HG03565 (cell line): ENCODE measurements around the gene ALDH7A1.
"Not testable (repeated sequence)": the region's sequence is repeated elsewhere in the genome, so short reads cannot be mapped to it uniquely, and the experiment has no call there.

Experiments used
- ATAC-seq: cut with Tn5 transposase; IDR thresholded peaks from one replicate; pipeline ENCODE4 v1.9.1; 2021; ENCODE audit warnings: mild to moderate bottlenecking, moderate library complexity; ENCODE audit not compliant: unreplicated experiment

Gene ALDH7A1

GRCh38 chr5:126594748-126595485, at the start of gene ALDH7A1:
Gene ALDH7A1, minus strand, starts transcription at chr5:126595219. Its CDS starts 21 bp downstream, at chr5:126595198.
- ATAC-seq = peak; percentile 57

GRCh38 chr5:126641387-126641786, 46.4 kb upstream of the ALDH7A1 start:
- ATAC-seq = peak; percentile 69

DNA sequence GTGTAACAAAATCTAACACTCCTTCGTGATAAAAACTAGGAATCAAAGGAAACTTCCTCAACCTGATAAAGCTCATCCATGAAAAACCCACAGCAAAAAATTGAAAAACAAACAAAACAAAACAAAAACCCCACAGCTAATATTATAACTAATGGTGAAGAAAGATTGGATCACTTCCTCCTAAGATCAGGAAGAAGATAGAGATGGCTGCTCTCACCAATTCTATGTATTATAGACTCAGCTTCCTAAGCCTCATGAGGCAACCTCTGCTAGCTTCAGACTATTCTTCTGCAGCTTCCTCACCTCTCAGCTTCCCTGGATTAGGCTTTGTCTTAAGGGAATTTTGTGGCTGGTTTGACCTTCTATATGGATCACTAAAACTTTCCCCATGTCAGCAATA, 45.8 kb upstream of the ALDH7A1 start:
- no peak for ATAC-seq

DNA sequence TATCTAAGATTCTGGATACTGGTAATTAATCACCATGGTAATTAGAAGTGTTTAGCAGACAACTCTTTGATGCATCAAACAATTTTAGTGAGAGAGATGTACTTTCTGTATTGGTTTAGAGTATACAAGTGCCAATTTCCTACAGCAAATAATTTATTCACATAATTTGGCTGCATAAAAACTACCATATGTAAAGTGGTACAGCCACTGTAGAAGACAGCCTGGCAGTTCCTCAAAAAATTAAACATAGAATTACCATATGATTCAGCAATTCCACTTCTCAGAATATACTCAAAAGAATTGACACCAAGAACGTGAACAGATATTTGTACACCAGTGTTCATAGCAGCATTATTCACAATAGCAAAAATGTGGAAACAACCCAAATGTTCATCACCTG, 41.9 kb upstream of the ALDH7A1 start:
- no peak for ATAC-seq

- ATAC-seq = no peak
These were observed 40.6 kb upstream of the ALDH7A1 start for GRCh38 chr5:126635585-126635984.

DNA sequence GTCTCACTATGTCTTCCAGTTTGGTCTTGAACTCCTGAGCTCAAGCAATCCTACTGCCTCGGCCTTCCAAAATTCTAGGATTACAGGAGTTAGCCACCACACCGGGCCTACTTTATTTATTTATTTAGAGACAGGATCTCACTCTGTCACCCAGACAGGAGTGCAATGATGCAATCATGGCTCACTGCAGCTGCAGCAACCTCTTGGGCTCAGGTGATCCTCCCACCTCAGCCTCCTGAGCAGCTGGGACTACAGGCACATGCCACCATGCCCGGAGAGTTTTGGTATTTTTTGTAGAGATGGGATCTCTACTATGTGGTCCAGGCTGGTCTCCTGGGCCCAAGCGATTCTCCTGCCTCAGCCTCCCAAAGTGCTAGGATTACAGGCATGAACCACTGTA, 38.5 kb upstream of the ALDH7A1 start:
- no peak for ATAC-seq

GRCh38 chr5:126631920-126632319, 36.9 kb upstream of the ALDH7A1 start:
- ATAC-seq = no peak

GRCh38 chr5:126628102-126628501, 33.1 kb upstream of the ALDH7A1 start:
- no peak for ATAC-seq

DNA sequence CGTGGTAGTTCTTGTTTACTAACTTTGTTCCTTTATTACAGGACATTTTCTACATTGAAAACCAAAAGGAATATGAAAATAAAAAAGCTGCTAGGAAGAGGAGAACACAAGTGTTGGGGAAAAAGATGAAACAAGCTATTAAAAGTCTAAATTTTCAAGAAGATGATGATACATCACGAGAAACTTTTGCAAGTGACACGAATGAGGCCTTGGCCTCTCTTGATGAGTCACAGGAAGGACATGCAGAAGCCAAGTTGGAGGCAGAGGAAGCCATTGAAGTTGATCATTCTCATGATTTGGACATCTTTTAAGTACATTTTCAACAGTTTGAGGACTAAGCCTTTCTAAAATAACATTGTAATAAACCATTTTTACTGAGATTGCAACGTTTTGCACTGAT, 29.5 kb upstream of the ALDH7A1 start:
- ATAC-seq = no peak

- no peak for ATAC-seq
These were observed 24.8 kb upstream of the ALDH7A1 start for GRCh38 chr5:126619781-126620180.

- not testable (repeated sequence) for ATAC-seq
These were observed 22.6 kb upstream of the ALDH7A1 start for GRCh38 chr5:126617603-126618002.

GRCh38 chr5:126615286-126615685, 20.3 kb upstream of the ALDH7A1 start:
- peak; percentile 93 for ATAC-seq

- ATAC-seq = no peak
These were observed 19.0 kb upstream of the ALDH7A1 start for GRCh38 chr5:126613941-126614592.

GRCh38 chr5:126610616-126611015, 15.6 kb upstream of the ALDH7A1 start:
- no peak for ATAC-seq

DNA sequence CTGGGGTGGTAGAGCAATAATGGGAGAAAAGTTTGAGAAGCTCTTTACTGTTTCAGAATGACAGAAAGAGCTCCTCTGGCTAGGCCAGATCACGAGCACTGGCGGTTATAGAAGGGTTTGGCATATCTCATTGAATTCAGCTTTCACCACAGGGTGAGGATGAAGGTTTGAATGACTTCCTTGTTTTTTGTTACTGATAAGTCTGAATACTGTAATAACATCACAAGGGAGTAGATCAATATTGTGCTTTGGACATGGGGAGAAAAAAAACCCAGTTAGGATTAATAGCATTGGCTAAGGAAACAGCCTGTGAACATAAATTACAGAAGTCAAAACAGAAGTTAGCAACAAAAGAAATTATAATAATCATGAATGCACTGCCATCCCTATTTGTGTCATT, 15.1 kb upstream of the ALDH7A1 start:
- no peak for ATAC-seq

DNA sequence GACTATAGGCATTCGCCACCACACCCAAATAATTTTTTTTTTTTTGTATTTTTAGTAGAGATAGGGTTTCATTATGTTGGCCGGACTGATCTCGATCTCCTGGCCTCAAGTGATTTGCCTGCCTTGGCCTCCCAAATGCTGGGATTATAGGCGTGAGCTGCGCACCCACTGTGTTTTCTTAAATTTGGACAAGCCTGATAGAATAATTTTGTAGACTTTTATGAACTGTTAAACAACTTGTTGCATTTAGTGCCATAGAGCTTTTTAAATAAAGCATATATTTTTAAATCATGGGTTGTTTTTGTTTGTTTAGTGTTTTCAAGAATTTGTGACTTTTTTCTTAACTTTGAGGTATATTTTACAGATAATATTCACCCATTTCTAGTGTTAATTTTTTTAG, 10.5 kb upstream of the ALDH7A1 start:
- ATAC-seq = no peak

- no peak for ATAC-seq
These were observed 8.5 kb upstream of the ALDH7A1 start for GRCh38 chr5:126603402-126603991.

DNA sequence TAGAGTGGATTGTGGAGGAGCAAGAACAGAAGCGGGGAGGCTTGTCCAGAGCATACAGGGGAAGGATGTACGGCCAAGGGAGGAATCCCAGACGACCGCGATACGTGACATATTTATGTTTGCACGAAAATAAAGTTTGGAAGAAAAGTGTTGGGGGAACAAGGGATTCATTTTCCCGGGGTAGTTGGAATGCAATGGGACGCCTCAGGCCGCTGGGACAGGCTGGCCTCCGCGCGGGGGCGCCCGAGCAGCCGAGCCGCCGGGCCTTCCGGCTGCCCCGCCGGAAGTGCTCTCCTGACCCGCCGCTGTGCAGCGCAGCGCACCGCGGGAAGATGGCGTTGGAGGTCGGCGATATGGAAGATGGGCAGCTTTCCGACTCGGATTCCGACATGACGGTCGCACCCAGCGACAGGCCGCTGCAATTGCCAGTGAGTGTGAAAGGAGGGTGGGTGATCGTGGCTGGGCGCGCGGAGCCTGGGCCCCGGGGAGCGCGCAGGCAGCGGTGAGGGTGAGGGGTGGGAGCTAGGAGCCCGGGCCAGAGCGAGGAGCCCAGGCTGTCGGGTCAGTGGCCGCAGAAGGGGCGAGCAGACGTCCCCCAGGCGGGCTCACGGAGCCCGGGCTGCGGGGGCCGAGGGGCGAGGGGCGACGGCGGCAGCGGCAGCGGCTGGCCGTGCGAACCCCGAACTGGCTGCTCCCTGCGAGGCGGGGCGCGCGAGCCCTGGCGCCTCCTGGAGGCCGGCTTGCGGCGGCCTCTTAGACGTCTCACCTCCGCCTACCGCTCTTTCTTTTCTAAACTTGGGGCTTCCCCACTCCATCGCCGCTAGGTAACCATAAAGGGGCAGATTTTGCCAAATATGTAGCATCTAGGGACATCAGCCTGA, 5.9 kb upstream of the ALDH7A1 start, which contains the start of gene PHAX:
Gene PHAX, plus strand, starts transcription at position 317 of the 881 bp plus-strand sequence. Its CDS starts 16 bp downstream, at position 333.
- peak; percentile 91 for ATAC-seq

- not testable (repeated sequence) for ATAC-seq
These were observed 5.1 kb upstream of the ALDH7A1 start for GRCh38 chr5:126599971-126600630.

DNA sequence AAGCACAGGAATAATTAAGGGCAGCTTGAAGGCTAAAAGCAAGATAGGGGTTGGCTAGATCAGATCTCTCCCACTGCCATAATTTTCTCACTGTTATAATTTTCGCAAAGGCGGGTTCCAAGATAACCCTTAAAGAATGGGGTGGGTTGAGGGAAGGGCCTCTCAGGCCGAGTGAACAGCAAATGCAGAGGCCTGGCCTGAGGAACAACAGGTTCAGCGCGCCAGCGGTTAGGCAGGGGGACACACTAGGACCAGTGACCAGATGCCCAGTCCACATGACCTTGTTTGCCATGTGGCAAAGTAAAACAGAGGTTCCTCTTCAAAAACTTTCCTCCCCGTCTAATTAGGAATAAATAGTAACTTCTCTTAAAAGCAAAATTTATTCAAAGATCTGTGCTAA, 4.5 kb upstream of the ALDH7A1 start:
- ATAC-seq = no peak
